Mesendoderm (in vitro differentiated cells): ENCODE results near the gene MACROD2.

Experiments used
- DNase-seq: peaks from one replicate; pipeline ENCODE4 v3.0.0; 2013
- H2AK5ac ChIP-seq: 2 replicates; pipeline ENCODE4 v1.6.1; 2013; ENCODE audit warnings: low read length, inconsistent platforms
- H2BK120ac ChIP-seq: 2 replicates; pipeline ENCODE4 v1.6.1; 2013; ENCODE audit warnings: low read depth, mild to moderate bottlenecking, low read length, moderate library complexity, mixed read lengths
- H2BK15ac ChIP-seq: replicated peaks from 2 replicates; pipeline ENCODE4 v1.6.1; 2013; ENCODE audit warnings: low read depth, mild to moderate bottlenecking, moderate library complexity
- H2BK5ac ChIP-seq: 2 replicates; pipeline ENCODE4 v1.6.1; 2013; ENCODE audit warnings: low read length, inconsistent platforms
- H3K18ac ChIP-seq: 2 replicates; pipeline ENCODE4 v1.6.1; 2013; ENCODE audit warnings: mild to moderate bottlenecking, low read length, mixed read lengths
- H3K23ac ChIP-seq: one replicate; pipeline ENCODE4 v1.6.1; 2013; ENCODE audit warnings: low read length
- H3K27ac ChIP-seq: 2 replicates; pipeline ENCODE4 v1.5.1; 2013; ENCODE audit warnings: low read depth, mild to moderate bottlenecking, inconsistent platforms, low read length, moderate library complexity
- H3K27me3 ChIP-seq: 2 replicates; pipeline ENCODE4 v1.6.1; 2013; ENCODE audit warnings: low read length, control low read depth, mild to moderate bottlenecking, inconsistent platforms; ENCODE audit not compliant: insufficient read depth, poor library complexity
- H3K36me3 ChIP-seq: 2 replicates; pipeline ENCODE4 v1.6.1; 2013; ENCODE audit warnings: low read length, inconsistent platforms; ENCODE audit not compliant: control insufficient read depth, insufficient read depth
- H3K4ac ChIP-seq: one replicate; pipeline ENCODE4 v1.6.1; 2013; ENCODE audit warnings: low read depth, mild to moderate bottlenecking, low read length, moderate library complexity
- H3K4me1 ChIP-seq: 2 replicates; pipeline ENCODE4 v1.6.1; 2013; ENCODE audit warnings: low read depth, low read length, inconsistent platforms; ENCODE audit not compliant: control insufficient read depth
- H3K4me2 ChIP-seq: 2 replicates; pipeline ENCODE4 v1.6.1; 2013; ENCODE audit warnings: low read length
- H3K4me3 ChIP-seq: 2 replicates; pipeline ENCODE4 v1.5.1; 2013; ENCODE audit warnings: mild to moderate bottlenecking, low read length
- H3K56ac ChIP-seq: one replicate; pipeline ENCODE4 v1.6.1; 2013; ENCODE audit warnings: low read length
- H3K79me1 ChIP-seq: 2 replicates; pipeline ENCODE4 v1.6.1; 2013; ENCODE audit warnings: low read length, inconsistent platforms
- H3K79me2 ChIP-seq: 2 replicates; pipeline ENCODE4 v1.6.1; 2013; ENCODE audit warnings: mild to moderate bottlenecking, low read length; ENCODE audit not compliant: control insufficient read depth, insufficient read depth
- H3K9ac ChIP-seq: 2 replicates; pipeline ENCODE4 v1.6.1; 2013; ENCODE audit warnings: low read length, inconsistent platforms
- H4K5ac ChIP-seq: one replicate; pipeline ENCODE4 v1.6.1; 2013; ENCODE audit warnings: low read length
- H4K8ac ChIP-seq: one replicate; pipeline ENCODE4 v1.6.1; 2013; ENCODE audit warnings: low read depth, mild to moderate bottlenecking, control low read depth, low read length, moderate library complexity
- WGBS: extraction: QIAGEN DNeasy Blood & Tissue Kit; methylation state at CpG from one replicate; pipeline ENCODE4 v1.1.7; 2013; ENCODE audit warnings: low lambda C conversion rate, missing lambda C conversion rate; ENCODE audit not compliant: insufficient coverage; ENCODE audit errors: extremely low coverage; 5-methylcytosine and 5-hydroxymethylcytosine counted together

MACROD2 gene

GRCh38 chr20:14896569-14896968 lies 901.3 kb downstream of the MACROD2 start:
- H3K9ac ChIP-seq: no peak overlapping the region
- no peaks in the 10 kb centered on the region for H3K79me2 ChIP-seq
- no peak overlapping the region for H2BK5ac ChIP-seq

GRCh38 chr20:14897608-14898007 lies 902.3 kb downstream of the MACROD2 start:
- H2BK5ac ChIP-seq: no peak overlapping the region
- no peaks in the 10 kb centered on the region for H3K79me2 ChIP-seq
- no peak overlapping the region for H2AK5ac ChIP-seq
- DNase-seq: no peak
- H2BK120ac ChIP-seq: no peak overlapping the region
- H3K4me3 ChIP-seq: no peak overlapping the region
- H4K5ac ChIP-seq: no peak overlapping the region
- no peak overlapping the region for H3K27ac ChIP-seq
- no peak overlapping the region for H3K18ac ChIP-seq
- no peaks in the 10 kb centered on the region for H3K79me1 ChIP-seq
- no peak overlapping the region for H3K9ac ChIP-seq
- no peaks in the 10 kb centered on the region for H3K4me1 ChIP-seq
- no peak overlapping the region for H3K56ac ChIP-seq
- no peaks in the 10 kb centered on the region for H3K36me3 ChIP-seq
- H2BK15ac ChIP-seq: no peak overlapping the region
- no peak overlapping the region for H3K4me2 ChIP-seq
- no peak overlapping the region for H4K8ac ChIP-seq
- H3K27me3 ChIP-seq: no peaks in the 10 kb centered on the region
- no peak overlapping the region for H3K4ac ChIP-seq
- WGBS: no CpG with 5 or more reads among the region's 1 CpG
- H3K23ac ChIP-seq: no peak overlapping the region

More at GRCh38 chr20:14896569-14896968, 901.3 kb downstream of the MACROD2 start:
- H3K56ac ChIP-seq: no peak overlapping the region
- no peak overlapping the region for H3K23ac ChIP-seq
- H3K18ac ChIP-seq: no peak overlapping the region
- H2AK5ac ChIP-seq: no peak overlapping the region
- no peak for DNase-seq
- H3K4me3 ChIP-seq: no peak overlapping the region
- H3K79me1 ChIP-seq: no peaks in the 10 kb centered on the region
- no peak overlapping the region for H3K4ac ChIP-seq
- no peak overlapping the region for H3K27ac ChIP-seq
- H2BK120ac ChIP-seq: no peak overlapping the region
- no peaks in the 10 kb centered on the region for H3K4me1 ChIP-seq
- no peak overlapping the region for H4K5ac ChIP-seq
- H4K8ac ChIP-seq: no peak overlapping the region
- H2BK15ac ChIP-seq: no peak overlapping the region
- no peaks in the 10 kb centered on the region for H3K27me3 ChIP-seq
- H3K4me2 ChIP-seq: no peak overlapping the region
- H3K36me3 ChIP-seq: no peaks in the 10 kb centered on the region

- Histone ChIP-seq H3K56ac (no peak overlapping the region), H3K18ac (peak overlapping the region; percentile 18), H2BK5ac (no peak overlapping the region), H3K27me3 (no peaks in the 10 kb centered on the region), H2BK120ac (no peak overlapping the region), H4K5ac (no peak overlapping the region), H4K8ac (no peak overlapping the region), H3K4me2 (no peak overlapping the region), H2AK5ac (no peak overlapping the region), H3K4me1 (peaks cover 6% of the 10 kb centered on the region), H3K79me1 (no peaks in the 10 kb centered on the region), H2BK15ac (no peak overlapping the region), H3K36me3 (no peaks in the 10 kb centered on the region), H3K4me3 (no peak overlapping the region), H3K4ac (no peak overlapping the region), H3K9ac (no peak overlapping the region), H3K27ac (no peak overlapping the region), H3K23ac (no peak overlapping the region), H3K79me2 (no peaks in the 10 kb centered on the region)
- no CpG with 5 or more reads among the region's 4 CpGs for WGBS
- no peak for DNase-seq
Observed at GRCh38 chr20:14902432-14903089, 907.2 kb downstream of the MACROD2 start.

- Histone ChIP-seq H3K56ac (no peak overlapping the region), H2BK5ac (no peak overlapping the region), H3K4ac (no peak overlapping the region), H3K4me2 (no peak overlapping the region), H2BK120ac (no peak overlapping the region), H3K4me1 (peaks cover 6% of the 10 kb centered on the region), H4K5ac (no peak overlapping the region), H3K79me1 (no peaks in the 10 kb centered on the region), H3K23ac (no peak overlapping the region), H4K8ac (no peak overlapping the region), H3K18ac (no peak overlapping the region), H3K79me2 (no peaks in the 10 kb centered on the region), H2AK5ac (no peak overlapping the region), H3K27me3 (no peaks in the 10 kb centered on the region), H3K36me3 (no peaks in the 10 kb centered on the region), H3K9ac (no peak overlapping the region), H2BK15ac (no peak overlapping the region), H3K27ac (no peak overlapping the region), H3K4me3 (no peak overlapping the region)
- peak; percentile 49 for DNase-seq
- no CpG with 5 or more reads among the region's 2 CpGs for WGBS
Observed at GRCh38 chr20:14906908-14907434, 911.7 kb downstream of the MACROD2 start.

GRCh38 chr20:14910126-14910525 lies 914.8 kb downstream of the MACROD2 start:
- H3K79me2 ChIP-seq: no peaks in the 10 kb centered on the region
- H3K4ac ChIP-seq: no peak overlapping the region
- no peak overlapping the region for H3K56ac ChIP-seq
- H3K27ac ChIP-seq: no peak overlapping the region
- no peak overlapping the region for H3K9ac ChIP-seq
- H2BK5ac ChIP-seq: no peak overlapping the region
- no peak overlapping the region for H4K5ac ChIP-seq
- H3K27me3 ChIP-seq: no peaks in the 10 kb centered on the region
- no peak overlapping the region for H2BK15ac ChIP-seq
- no peak overlapping the region for H3K4me2 ChIP-seq
- no peak for DNase-seq
- no peak overlapping the region for H2BK120ac ChIP-seq
- H3K36me3 ChIP-seq: no peaks in the 10 kb centered on the region
- WGBS: no CpG with 5 or more reads among the region's 2 CpGs
- H3K23ac ChIP-seq: no peak overlapping the region
- H3K18ac ChIP-seq: no peak overlapping the region
- H3K79me1 ChIP-seq: no peaks in the 10 kb centered on the region
- H3K4me1 ChIP-seq: peaks cover 6% of the 10 kb centered on the region
- no peak overlapping the region for H4K8ac ChIP-seq
- no peak overlapping the region for H2AK5ac ChIP-seq
- H3K4me3 ChIP-seq: no peak overlapping the region
